NCI-H82 (cell line): ENCODE results near the gene TMEM175.

ENCODE experiments used
- DNase-seq: peaks from one replicate; lab custom pipeline; 2025; lab: John Stamatoyannopoulos, UW

TMEM175 gene

GRCh38 chr4:931960-932712 lies at the start of gene TMEM175, which contains the start of gene GAK:
Gene TMEM175 (plus strand): TSS chr4:932460. CDS start chr4:947740, 15,280 bp downstream.
Gene GAK (minus strand): TSS chr4:932316. CDS start chr4:932187, 129 bp downstream.
- DNase-seq = peak; percentile 93

- DNase-seq = no peak
Measured at GRCh38 chr4:882646-883045, 49.6 kb upstream of the TMEM175 start.

GRCh38 chr4:883377-884095 lies 48.7 kb upstream of the TMEM175 start:
- DNase-seq = no peak

- DNase-seq = no peak
Measured at GRCh38 chr4:884259-884658, 48.0 kb upstream of the TMEM175 start.

GRCh38 chr4:884896-885295 lies 47.4 kb upstream of the TMEM175 start:
- no peak for DNase-seq

GRCh38 chr4:885353-885752 lies 46.9 kb upstream of the TMEM175 start:
- no peak for DNase-seq

- no peak for DNase-seq
Measured at GRCh38 chr4:886244-886643, 46.0 kb upstream of the TMEM175 start.

- DNase-seq = no peak
Measured at GRCh38 chr4:887034-887763, 45.1 kb upstream of the TMEM175 start.

GRCh38 chr4:888029-888428 lies 44.2 kb upstream of the TMEM175 start:
- DNase-seq = no peak

- DNase-seq = no peak
Measured at GRCh38 chr4:889516-889915, 42.7 kb upstream of the TMEM175 start.

- DNase-seq = no peak
Measured at GRCh38 chr4:890036-890695, 42.1 kb upstream of the TMEM175 start.

- peak; percentile 24 for DNase-seq
Measured at GRCh38 chr4:891747-892146, 40.5 kb upstream of the TMEM175 start.

- DNase-seq = no peak
Measured at GRCh38 chr4:892780-893179, 39.5 kb upstream of the TMEM175 start.

GRCh38 chr4:893276-893994 lies 38.8 kb upstream of the TMEM175 start:
- no peak for DNase-seq

- DNase-seq = no peak
Measured at GRCh38 chr4:893995-894705, 38.1 kb upstream of the TMEM175 start.

GRCh38 chr4:895596-895995 lies 36.7 kb upstream of the TMEM175 start:
- no peak for DNase-seq

- DNase-seq = no peak
Measured at GRCh38 chr4:896216-896615, 36.0 kb upstream of the TMEM175 start.

- no peak for DNase-seq
Measured at GRCh38 chr4:896630-897029, 35.6 kb upstream of the TMEM175 start.

- no peak for DNase-seq
Measured at GRCh38 chr4:898123-898522, 34.1 kb upstream of the TMEM175 start.

- DNase-seq = no peak
Measured at GRCh38 chr4:898869-899555, 33.2 kb upstream of the TMEM175 start.
